ENCODE measurements around the gene WIPI1. TPM values are rescaled to one million over a fixed set of nuclear protein-coding genes. Genes with fewer than 3 reads are reported as not detected.

Gene WIPI1
- total RNA-seq, 4 donors from 2014 or later: 71.4 to 131 (median 77.2) TPM

GRCh38 chr17:68383443-68384321, 73.6 kb downstream of the WIPI1 start:
- Histone ChIP-seq H3K27me3 (no peaks in the 10 kb centered on the region), H3K27ac (peak overlapping the region in 3 of 4 donors; percentile 44 to 58 (median 54)), H3K4me3 (no peak overlapping the region), H3K36me3 (no peaks in the 10 kb centered on the region), H3K4me1 (peaks cover 0 to 38% (median 14%) of the 10 kb centered on the region in 4 donors), H3K9me3 (no peaks in the 10 kb centered on the region)
- peak in 1 of 2 donors; percentile 24 for DNase-seq (ENCODE audit: low spot score in 2 of 2)
- TF ChIP-seq CTCF (IDR thresholded peaks at IDR 0.05) (no peak), EP300 (IDR thresholded peaks at IDR 0.05) (no peak), POLR2A (IDR thresholded peaks at IDR 0.05) (no peak)
- 26 to 29% methylated on average over 16 of the region's 16 CpGs for WGBS, 2 donors

GRCh38 chr17:68383120-68383442, 74.2 kb downstream of the WIPI1 start:
- Histone ChIP-seq H3K4me1 (peaks cover 0 to 41% (median 16%) of the 10 kb centered on the region in 4 donors), H3K4me3 (no peak overlapping the region), H3K36me3 (no peaks in the 10 kb centered on the region), H3K27ac (peak overlapping the region in 2 of 4 donors; percentile 54 to 58), H3K9me3 (no peaks in the 10 kb centered on the region), H3K27me3 (no peaks in the 10 kb centered on the region)
- no peak for TF ChIP-seq CTCF (IDR thresholded peaks at IDR 0.05)
- no peak for TF ChIP-seq POLR2A (IDR thresholded peaks at IDR 0.05)
- no peak for TF ChIP-seq EP300 (IDR thresholded peaks at IDR 0.05)
- WGBS, 2 donors: 52 to 54% methylated on average over 4 of the region's 4 CpGs
- DNase-seq (ENCODE audit: low spot score in 2 of 2): no peak

GRCh38 chr17:68382582-68383085, 74.7 kb downstream of the WIPI1 start:
- Histone ChIP-seq H3K4me1 (peaks cover 0 to 44% (median 19%) of the 10 kb centered on the region in 4 donors), H3K27me3 (no peaks in the 10 kb centered on the region), H3K36me3 (no peaks in the 10 kb centered on the region), H3K27ac (peak overlapping the region in 1 of 4 donors; percentile 58), H3K9me3 (no peaks in the 10 kb centered on the region), H3K4me3 (no peak overlapping the region)
- 89 to 91% methylated on average over 3 of the region's 3 CpGs for WGBS, 2 donors
- TF ChIP-seq POLR2A (IDR thresholded peaks at IDR 0.05): no peak
- TF ChIP-seq EP300 (IDR thresholded peaks at IDR 0.05): no peak
- TF ChIP-seq CTCF (IDR thresholded peaks at IDR 0.05): no peak
- DNase-seq (ENCODE audit: low spot score in 2 of 2): no peak

GRCh38 chr17:68381076-68381900, 76.0 kb downstream of the WIPI1 start:
- no peaks in the 10 kb centered on the region for H3K9me3 ChIP-seq
- H3K4me3 ChIP-seq: no peak overlapping the region
- no peak for DNase-seq (ENCODE audit: low spot score in 2 of 2)
- 55 to 61% methylated on average over 15 of the region's 15 CpGs for WGBS, 2 donors
- H3K27ac ChIP-seq: peak overlapping the region in 2 of 4 donors; percentile 25 to 97
- H3K36me3 ChIP-seq: no peaks in the 10 kb centered on the region
- TF ChIP-seq POLR2A (IDR thresholded peaks at IDR 0.05) (no peak), EP300 (IDR thresholded peaks at IDR 0.05) (no peak), CTCF (IDR thresholded peaks at IDR 0.05) (no peak)
- H3K27me3 ChIP-seq: no peaks in the 10 kb centered on the region
- peaks cover 0 to 52% (median 27%) of the 10 kb centered on the region in 4 donors for H3K4me1 ChIP-seq

Data from tibial nerve (tissue), 4 donors.